OCI-LY3 (cell line): Measurements from ENCODE around the gene BRICD5.

Experiments used
- H2AFZ ChIP-seq: fragments of 200-600, 300-600 bp; shearing (Covaris generic); 2 replicates; pipeline ENCODE4 v1.6.0; 2014; ENCODE audit warnings: antibody characterized with exemption, low read depth, low read length
- H3K27ac ChIP-seq: fragments of 200-600, 300-600 bp; sonication (generic); 2 replicates; pipeline ENCODE4 v1.5.1; 2014; ENCODE audit warnings: mild to moderate bottlenecking, low read length, moderate library complexity, mixed read lengths
- H3K27me3 ChIP-seq: fragments of 200-600, 300-600 bp; sonication (generic); 2 replicates; pipeline ENCODE4 v1.6.1; 2014; ENCODE audit warnings: low read depth, low read length, mixed read lengths
- H3K36me3 ChIP-seq: fragments of 200-600, 300-600 bp; sonication (generic); replicated peaks from 2 replicates; pipeline ENCODE3; 2014; ENCODE audit warnings: low read depth, low read length, mixed read lengths
- H3K4me1 ChIP-seq: fragments of 300-600, 200-600 bp; sonication (generic); 2 replicates; pipeline ENCODE4 v1.6.1; 2014; ENCODE audit warnings: low read length, mixed read lengths
- H3K4me2 ChIP-seq: fragments of 200-600, 300-600 bp; sonication (generic); 2 replicates; pipeline ENCODE4 v1.6.1; 2014; ENCODE audit warnings: low read length, mixed read lengths
- H3K4me3 ChIP-seq: fragments of 300-600, 200-600 bp; sonication (generic); 2 replicates; pipeline ENCODE4 v1.5.1; 2014; ENCODE audit warnings: antibody characterized with exemption, mild to moderate bottlenecking, low read length, moderate library complexity
- H3K79me2 ChIP-seq: fragments of 300-600, 200-600 bp; shearing (Covaris generic); 2 replicates; pipeline ENCODE4 v1.6.1; 2014; ENCODE audit warnings: mild to moderate bottlenecking, low read length, mixed read lengths
- H3K9ac ChIP-seq: fragments of 300-600, 200-600 bp; shearing (Covaris generic); 2 replicates; pipeline ENCODE4 v1.6.0; 2014; ENCODE audit warnings: mild to moderate bottlenecking, low read length, moderate library complexity
- H3K9me3 ChIP-seq: fragments of 200-600, 300-600 bp; shearing (Covaris generic); 2 replicates; pipeline ENCODE4 v1.6.1; 2014; ENCODE audit warnings: low read length, mixed read lengths; ENCODE audit not compliant: insufficient read depth
- H4K20me1 ChIP-seq: fragments of 200-600, 300-600 bp; sonication (generic); 2 replicates; pipeline ENCODE4 v1.6.1; 2016; ENCODE audit warnings: low read length, mixed read lengths; ENCODE audit not compliant: insufficient read depth
- CTCF ChIP-seq: fragments of 200-600, 300-600 bp; sonication (generic); IDR thresholded peaks from 2 replicates; pipeline ENCODE4 v1.5.1; 2014; ENCODE audit warnings: antibody characterized with exemption, low read length, low read depth
- EZH2phosphoT487 ChIP-seq: fragments of 200-600 bp; shearing (Covaris generic); IDR thresholded peaks from 2 replicates; pipeline ENCODE4 v1.6.1; 2018; ENCODE audit warnings: antibody characterized with exemption, mixed run types, low read depth

The BRICD5 gene

GRCh38 chr16:2200313-2200712 is 10.3 kb downstream of the BRICD5 start:
- TF ChIP-seq EZH2phosphoT487 (no peak), CTCF (no peak)
- Histone ChIP-seq H3K79me2 (no peaks in the 10 kb centered on the region), H3K4me1 (peaks cover 5% of the 10 kb centered on the region), H3K4me2 (no peak overlapping the region), H3K4me3 (no peak overlapping the region), H4K20me1 (no peaks in the 10 kb centered on the region), H3K36me3 (no peaks in the 10 kb centered on the region), H3K9ac (no peak overlapping the region), H3K27ac (no peak overlapping the region), H3K27me3 (peaks cover 35% of the 10 kb centered on the region), H3K9me3 (no peaks in the 10 kb centered on the region), H2AFZ (no peak overlapping the region)

GRCh38 chr16:2199621-2200139 is 11.0 kb downstream of the BRICD5 start:
- TF ChIP-seq CTCF, result no peak
- no peak for TF ChIP-seq EZH2phosphoT487
- Histone ChIP-seq H3K9ac (no peak overlapping the region), H4K20me1 (no peaks in the 10 kb centered on the region), H3K27ac (no peak overlapping the region), H3K9me3 (no peaks in the 10 kb centered on the region), H2AFZ (no peak overlapping the region), H3K4me1 (peaks cover 9% of the 10 kb centered on the region), H3K4me3 (no peak overlapping the region), H3K4me2 (no peak overlapping the region), H3K27me3 (peaks cover 41% of the 10 kb centered on the region), H3K36me3 (no peaks in the 10 kb centered on the region), H3K79me2 (no peaks in the 10 kb centered on the region)

- Histone ChIP-seq H3K27ac (no peak overlapping the region), H2AFZ (no peak overlapping the region), H4K20me1 (no peaks in the 10 kb centered on the region), H3K9ac (no peak overlapping the region), H3K27me3 (peaks cover 47% of the 10 kb centered on the region), H3K4me1 (peaks cover 5% of the 10 kb centered on the region; the same call in 1 of the 2 replicates), H3K4me2 (no peak overlapping the region), H3K9me3 (no peaks in the 10 kb centered on the region), H3K4me3 (no peak overlapping the region), H3K79me2 (no peaks in the 10 kb centered on the region), H3K36me3 (no peaks in the 10 kb centered on the region)
- TF ChIP-seq EZH2phosphoT487 (no peak), CTCF (no peak)
Observed at GRCh38 chr16:2199095-2199494, 11.6 kb downstream of the BRICD5 start.

GRCh38 chr16:2198283-2198682 is 12.4 kb downstream of the BRICD5 start:
- no peaks in the 10 kb centered on the region for H3K9me3 ChIP-seq
- H3K27ac ChIP-seq, result no peak overlapping the region
- TF ChIP-seq CTCF (no peak), EZH2phosphoT487 (no peak)
- no peaks in the 10 kb centered on the region for H3K36me3 ChIP-seq
- peaks cover 5% of the 10 kb centered on the region; the same call in 1 of the 2 replicates for H3K4me1 ChIP-seq
- H2AFZ ChIP-seq, result no peak overlapping the region
- no peaks in the 10 kb centered on the region for H3K79me2 ChIP-seq
- no peaks in the 10 kb centered on the region for H4K20me1 ChIP-seq
- H3K4me2 ChIP-seq, result no peak overlapping the region
- H3K9ac ChIP-seq, result no peak overlapping the region
- H3K27me3 ChIP-seq, result peaks cover 48% of the 10 kb centered on the region
- no peak overlapping the region for H3K4me3 ChIP-seq
